ENCODE measurements around the gene SMARCB1. TPM values are rescaled to one million over a fixed set of nuclear protein-coding genes. Genes with fewer than 3 reads are reported as not detected.

Gene SMARCB1
- total RNA-seq, 1 experiment from 2014 or later = 80.2 TPM

- H4K20me1 ChIP-seq (ENCODE audit: insufficient read depth) = peaks cover 14% of the 10 kb centered on the region
- DNase-seq = no peak
- H3K9me2 ChIP-seq (ENCODE audit: insufficient read depth) = no peaks in the 10 kb centered on the region
- no peaks in the 10 kb centered on the region for H3K36me3 ChIP-seq (ENCODE audit: low read depth)
- H3K27me3 ChIP-seq (ENCODE audit: insufficient read depth, low read depth) = no peaks in the 10 kb centered on the region
- TF ChIP-seq CTCF (conservative IDR thresholded peaks at IDR 0.05) = no peak
- TF ChIP-seq EZH2 (IDR thresholded peaks at IDR 0.05; ENCODE audit: low read depth) = no peak
- no peaks in the 10 kb centered on the region for H3K4me1 ChIP-seq (replicated peaks; ENCODE audit: insufficient read depth)
- no peaks in the 10 kb centered on the region for H3F3A ChIP-seq (ENCODE audit: insufficient read depth, low read depth)
- no peaks in the 10 kb centered on the region for H3K9me3 ChIP-seq (ENCODE audit: insufficient read depth, low read depth)
- no peak overlapping the region for H3K27ac ChIP-seq
- no peak overlapping the region for H3K4me2 ChIP-seq
- H3K79me2 ChIP-seq (ENCODE audit: low read depth) = no peaks in the 10 kb centered on the region
- POLR2A ChIA-PET (ENCODE audit: unreplicated experiment) = no interaction called here
- intact Hi-C loops (cut with micrococcal nuclease; ENCODE audit: unreplicated experiment) = no loop called here
- no peak overlapping the region for H2AFZ ChIP-seq
- H3K4me3 ChIP-seq = no peak overlapping the region
- CTCF ChIA-PET = no interaction called here
- BruUV-seq (replicated peaks) = no TSS peak
Measured at GRCh38 chr22:23834406-23834792, 47.6 kb downstream of the SMARCB1 start.

- H2AFZ ChIP-seq = no peak overlapping the region
- no peak overlapping the region for H3K27ac ChIP-seq
- peaks cover 10% of the 10 kb centered on the region for H4K20me1 ChIP-seq (ENCODE audit: insufficient read depth)
- H3K36me3 ChIP-seq (ENCODE audit: low read depth) = no peaks in the 10 kb centered on the region
- H3K9me2 ChIP-seq (ENCODE audit: insufficient read depth) = no peaks in the 10 kb centered on the region
- CTCF ChIA-PET = no interaction called here
- POLR2A ChIA-PET (ENCODE audit: unreplicated experiment) = no interaction called here
- H3K4me2 ChIP-seq = no peak overlapping the region
- intact Hi-C loops (cut with micrococcal nuclease; ENCODE audit: unreplicated experiment) = no loop called here
- H3K4me3 ChIP-seq = no peak overlapping the region
- H3K9me3 ChIP-seq (ENCODE audit: insufficient read depth, low read depth) = no peaks in the 10 kb centered on the region
- H3K79me2 ChIP-seq (ENCODE audit: low read depth) = no peaks in the 10 kb centered on the region
- DNase-seq = no peak
- BruUV-seq (replicated peaks) = no TSS peak
- no peaks in the 10 kb centered on the region for H3K27me3 ChIP-seq (ENCODE audit: insufficient read depth, low read depth)
- H3F3A ChIP-seq (ENCODE audit: insufficient read depth, low read depth) = no peaks in the 10 kb centered on the region; the same call in 1 of the 2 replicates
- no peaks in the 10 kb centered on the region for H3K4me1 ChIP-seq (replicated peaks; ENCODE audit: insufficient read depth)
- TF ChIP-seq EZH2 (IDR thresholded peaks at IDR 0.05; ENCODE audit: low read depth) (no peak), CTCF (conservative IDR thresholded peaks at IDR 0.05) (no peak)
Measured at GRCh38 chr22:23834793-23835483, 48.2 kb downstream of the SMARCB1 start.

DNA sequence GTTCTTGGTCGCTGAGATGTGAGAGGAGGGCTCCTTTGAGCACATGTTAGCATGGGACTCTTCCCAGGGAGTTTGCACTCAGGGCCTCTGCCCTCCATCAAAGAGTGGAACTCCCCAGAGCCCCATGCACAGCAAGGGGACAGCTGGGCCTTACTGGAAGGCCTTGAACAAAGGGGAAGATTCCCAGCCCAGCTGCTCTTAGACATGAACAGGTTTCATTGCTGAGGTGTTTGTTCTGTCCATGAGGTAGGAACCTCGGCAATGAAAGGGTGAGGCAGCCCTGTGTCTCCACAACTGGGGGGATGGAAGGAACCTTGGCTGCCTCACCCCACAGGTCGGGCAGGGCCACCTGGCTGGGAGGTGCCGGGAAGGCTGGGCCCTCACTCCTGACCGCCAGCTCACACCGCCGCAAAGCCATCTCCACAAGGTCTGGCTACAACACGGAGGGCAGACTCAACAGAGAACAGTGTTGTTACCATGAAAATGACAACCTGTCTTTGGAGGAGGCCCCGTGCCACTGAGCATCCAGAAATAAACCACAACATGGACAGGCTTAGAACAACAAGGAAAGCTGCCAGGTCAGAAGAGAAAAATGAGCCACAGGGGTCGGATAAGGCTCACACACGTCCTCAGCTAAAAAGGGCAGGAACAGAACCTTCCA lies 48.8 kb downstream of the SMARCB1 start:
- intact Hi-C loops (cut with micrococcal nuclease; ENCODE audit: unreplicated experiment) = no loop called here
- POLR2A ChIA-PET (ENCODE audit: unreplicated experiment) = no interaction called here

More for the DNA sequence above, 48.8 kb downstream of the SMARCB1 start:
- Histone ChIP-seq H3K4me1 (replicated peaks; ENCODE audit: insufficient read depth) (no peaks in the 10 kb centered on the region), H3F3A (ENCODE audit: insufficient read depth, low read depth) (no peaks in the 10 kb centered on the region; the same call in 1 of the 2 replicates), H3K27ac (no peak overlapping the region), H3K79me2 (ENCODE audit: low read depth) (no peaks in the 10 kb centered on the region), H3K9me3 (ENCODE audit: insufficient read depth, low read depth) (no peaks in the 10 kb centered on the region), H3K9me2 (ENCODE audit: insufficient read depth) (no peaks in the 10 kb centered on the region), H3K4me3 (no peak overlapping the region), H4K20me1 (ENCODE audit: insufficient read depth) (peaks cover 8% of the 10 kb centered on the region), H2AFZ (no peak overlapping the region), H3K4me2 (no peak overlapping the region), H3K27me3 (ENCODE audit: insufficient read depth, low read depth) (no peaks in the 10 kb centered on the region), H3K36me3 (ENCODE audit: low read depth) (no peaks in the 10 kb centered on the region)
- BruUV-seq (replicated peaks) = no TSS peak
- no peak for DNase-seq
- CTCF ChIA-PET = interaction anchor here (0.6 kb wide), 1 partner anchor 492 kb away, joined by 4 read pairs; no protein-coding TSS in a partner anchor
- TF ChIP-seq EZH2 (IDR thresholded peaks at IDR 0.05; ENCODE audit: low read depth) (no peak), CTCF (conservative IDR thresholded peaks at IDR 0.05) (no peak)
